HFFc6 (cell line): Measurements from ENCODE around the gene VGF. TPM values are rescaled to one million over a fixed set of nuclear protein-coding genes. Genes with fewer than 3 reads are reported as not detected.
A peak's percentile ranks its signal among the peaks of the same experiment; 100 is the strongest.

Experiments
- DNase-seq: peaks from one replicate; pipeline ENCODE4 v3.0.0-alpha.2; 2018
- H3K27ac Mint-ChIP-seq: 2 replicates; pipeline ENCODE4 v1.8.0; 2020; ENCODE audit warnings: mild to moderate bottlenecking, mixed read lengths
- H3K27me3 Mint-ChIP-seq: 2 replicates; pipeline ENCODE4 v1.8.0; 2021; ENCODE audit warnings: mild to moderate bottlenecking, moderate library complexity, mixed read lengths; ENCODE audit not compliant: insufficient read depth
- H3K36me3 Mint-ChIP-seq: 2 replicates; pipeline ENCODE4 v1.8.0; 2021; ENCODE audit warnings: low read depth, mixed read lengths
- H3K4me1 Mint-ChIP-seq: 2 replicates; pipeline ENCODE4 v1.8.0; 2020; ENCODE audit warnings: low read depth, mixed read lengths
- H3K4me3 Mint-ChIP-seq: 2 replicates; pipeline ENCODE4 v1.8.0; 2020; ENCODE audit warnings: mild to moderate bottlenecking, moderate library complexity, mixed read lengths
- H3K9me3 Mint-ChIP-seq: 2 replicates; pipeline ENCODE4 v1.8.0; 2020; ENCODE audit warnings: mild to moderate bottlenecking, mixed read lengths
- total RNA-seq, 6 experiments: library from RNA; stranded (reverse); fragmentation: NEBNext Ultra II Directional; extraction: Animal tissue kit (Norgen Biotek cat#: 25700); gene quantifications; 2 replicates in 1 of 6; 3 replicates in 5 of 6; pipeline ENCODE4 v1.2.3, GENCODE V29; 2021
- TF ChIP-seq, protein P1 (sequence below): fragments of 200-600 bp; sonication (generic); IDR thresholded peaks from 2 replicates; pipeline ENCODE4 v1.5.0; 2021; ENCODE audit warnings: antibody characterized with exemption, mild to moderate bottlenecking

VGF gene
- total RNA-seq, 6 experiments from 2014 or later: 0.19 to 0.78 (median 0.35) TPM

DNA sequence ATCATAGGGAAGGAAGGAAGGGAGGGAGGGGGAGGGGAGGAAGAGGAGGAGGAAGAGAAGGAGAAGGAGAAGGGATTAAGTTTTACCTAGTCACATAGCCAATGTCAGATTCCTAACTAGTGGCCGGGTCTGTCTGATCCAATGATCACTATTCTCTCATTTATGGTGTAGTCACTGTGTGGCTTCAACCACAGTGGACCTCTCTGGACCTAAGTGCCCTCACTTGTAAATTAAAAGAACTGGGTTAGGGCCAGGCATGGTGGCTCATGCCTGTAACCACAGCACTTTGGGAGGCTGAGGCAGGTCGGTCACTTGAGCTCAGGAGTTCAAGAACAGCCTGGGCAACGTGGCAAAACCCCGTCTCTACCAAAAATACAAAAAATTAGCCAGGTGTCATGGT, 45.1 kb downstream of the VGF start:
- TF ChIP-seq, protein P1, sequence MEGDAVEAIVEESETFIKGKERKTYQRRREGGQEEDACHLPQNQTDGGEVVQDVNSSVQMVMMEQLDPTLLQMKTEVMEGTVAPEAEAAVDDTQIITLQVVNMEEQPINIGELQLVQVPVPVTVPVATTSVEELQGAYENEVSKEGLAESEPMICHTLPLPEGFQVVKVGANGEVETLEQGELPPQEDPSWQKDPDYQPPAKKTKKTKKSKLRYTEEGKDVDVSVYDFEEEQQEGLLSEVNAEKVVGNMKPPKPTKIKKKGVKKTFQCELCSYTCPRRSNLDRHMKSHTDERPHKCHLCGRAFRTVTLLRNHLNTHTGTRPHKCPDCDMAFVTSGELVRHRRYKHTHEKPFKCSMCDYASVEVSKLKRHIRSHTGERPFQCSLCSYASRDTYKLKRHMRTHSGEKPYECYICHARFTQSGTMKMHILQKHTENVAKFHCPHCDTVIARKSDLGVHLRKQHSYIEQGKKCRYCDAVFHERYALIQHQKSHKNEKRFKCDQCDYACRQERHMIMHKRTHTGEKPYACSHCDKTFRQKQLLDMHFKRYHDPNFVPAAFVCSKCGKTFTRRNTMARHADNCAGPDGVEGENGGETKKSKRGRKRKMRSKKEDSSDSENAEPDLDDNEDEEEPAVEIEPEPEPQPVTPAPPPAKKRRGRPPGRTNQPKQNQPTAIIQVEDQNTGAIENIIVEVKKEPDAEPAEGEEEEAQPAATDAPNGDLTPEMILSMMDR: no peak
- no peak for DNase-seq
- Mint-ChIP-seq H3K27me3 (no peaks in the 10 kb centered on the region; the same call in 1 of the 2 replicates), H3K4me3 (peak overlapping the region; percentile 22; the same call in 1 of the 2 replicates), H3K4me1 (peaks cover 87% of the 10 kb centered on the region), H3K36me3 (no peaks in the 10 kb centered on the region), H3K27ac (peak overlapping the region; percentile 98), H3K9me3 (no peaks in the 10 kb centered on the region; the same call in 1 of the 2 replicates)

DNA sequence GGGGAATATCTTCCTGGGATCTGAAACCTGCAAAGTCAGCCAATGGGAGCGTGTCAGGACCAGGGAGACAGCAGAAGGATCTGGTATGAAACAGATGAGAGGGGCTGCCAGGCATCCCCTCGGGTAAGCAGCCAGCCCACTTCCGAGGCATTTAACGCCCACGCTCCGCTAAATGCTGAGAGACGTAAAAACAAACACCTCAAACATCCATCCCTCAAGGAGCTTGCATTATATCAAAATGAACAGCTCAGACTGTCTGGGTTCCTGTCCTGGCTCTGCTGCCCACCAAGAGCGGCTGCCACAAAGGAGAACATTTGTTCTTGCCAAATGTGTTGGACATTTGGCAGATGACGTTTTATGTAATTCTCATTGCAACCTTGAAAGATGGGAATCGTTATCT, 45.5 kb downstream of the VGF start:
- DNase-seq: no peak
- Mint-ChIP-seq H3K9me3 (no peaks in the 10 kb centered on the region; the same call in 1 of the 2 replicates), H3K4me1 (peaks cover 82% of the 10 kb centered on the region), H3K4me3 (no peak overlapping the region), H3K36me3 (no peaks in the 10 kb centered on the region), H3K27ac (peak overlapping the region; percentile 98), H3K27me3 (no peaks in the 10 kb centered on the region; the same call in 1 of the 2 replicates)
- TF ChIP-seq, protein P1: no peak

DNA sequence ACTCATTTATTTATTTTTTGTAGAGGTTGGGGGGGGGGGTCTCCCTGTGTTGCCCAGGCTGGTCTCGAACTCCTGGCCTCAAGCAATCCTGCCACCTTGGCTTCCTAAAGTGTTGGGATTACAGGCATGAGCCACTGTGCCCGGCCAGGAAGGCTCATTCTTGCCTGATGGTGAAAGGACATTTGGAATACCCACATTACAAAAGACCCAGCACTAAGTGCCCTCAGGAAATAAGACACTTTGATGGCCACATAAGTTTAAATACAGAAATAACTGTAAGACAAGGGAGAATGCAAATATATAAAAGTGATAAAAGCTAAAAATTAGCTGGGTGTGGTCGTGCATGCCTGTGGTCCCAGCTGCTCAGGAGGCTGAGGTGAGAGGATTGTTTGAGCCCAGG, 46.5 kb downstream of the VGF start:
- Mint-ChIP-seq H3K9me3 (no peaks in the 10 kb centered on the region; the same call in 1 of the 2 replicates), H3K27ac (peak overlapping the region; percentile 98), H3K4me3 (no peak overlapping the region), H3K36me3 (no peaks in the 10 kb centered on the region), H3K4me1 (peaks cover 85% of the 10 kb centered on the region), H3K27me3 (0 out of 2 replicates have a peak, but pooled peaks cover 1% of the 10 kb centered on the region)
- TF ChIP-seq, protein P1: no peak
- no peak for DNase-seq

DNA sequence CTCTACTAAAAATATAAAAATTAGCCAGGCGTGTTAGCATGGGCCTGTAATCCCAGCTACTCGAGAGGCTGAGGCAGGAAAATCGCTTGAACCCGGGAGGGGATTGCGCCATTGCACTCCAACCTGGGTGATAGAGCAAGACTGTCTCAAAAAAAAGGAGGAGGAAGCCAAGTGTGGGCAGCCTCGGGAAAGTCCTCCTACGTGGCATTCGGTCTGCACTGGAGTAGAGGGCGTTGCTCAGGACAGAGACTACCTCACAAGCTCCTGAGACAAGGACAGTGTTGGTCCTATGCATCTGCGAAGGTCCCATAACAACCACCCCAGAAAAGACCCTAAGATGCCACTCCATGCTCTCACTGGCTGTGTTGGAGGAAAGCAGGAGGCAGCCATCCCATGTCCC, 48.5 kb downstream of the VGF start:
- peak; percentile 31 for DNase-seq
- H3K4me3 Mint-ChIP-seq: peak overlapping the region; percentile 61
- no peaks in the 10 kb centered on the region; the same call in 1 of the 2 replicates for H3K9me3 Mint-ChIP-seq
- no peaks in the 10 kb centered on the region for H3K36me3 Mint-ChIP-seq
- peak overlapping the region; percentile 98 for H3K27ac Mint-ChIP-seq
- TF ChIP-seq, protein P1: no peak
- H3K4me1 Mint-ChIP-seq: peaks cover 82% of the 10 kb centered on the region
- 0 out of 2 replicates have a peak, but pooled peaks cover 1% of the 10 kb centered on the region for H3K27me3 Mint-ChIP-seq

DNA sequence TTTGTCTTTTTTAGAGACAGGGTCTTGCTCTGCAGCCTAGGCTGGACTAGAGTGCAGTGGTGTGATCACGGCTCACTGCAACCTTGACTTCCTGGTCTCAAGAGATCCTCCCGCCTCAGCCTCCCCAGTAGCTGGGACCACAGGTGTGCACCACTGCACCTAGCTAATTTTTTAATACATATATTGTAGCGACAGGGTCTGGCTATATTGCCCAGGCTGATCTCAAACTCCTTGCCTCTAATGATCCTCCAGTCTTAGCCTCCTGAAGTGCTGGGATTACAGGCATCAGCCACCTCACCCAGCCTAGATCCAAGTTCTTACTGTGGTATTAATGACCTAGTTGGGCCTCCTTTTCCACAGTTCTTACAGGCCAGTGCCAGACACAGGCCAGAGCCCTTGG, 50.2 kb downstream of the VGF start:
- peak overlapping the region; percentile 96 for H3K27ac Mint-ChIP-seq
- peaks cover 70% of the 10 kb centered on the region for H3K4me1 Mint-ChIP-seq
- H3K9me3 Mint-ChIP-seq: no peaks in the 10 kb centered on the region; the same call in 1 of the 2 replicates
- H3K36me3 Mint-ChIP-seq: no peaks in the 10 kb centered on the region
- H3K27me3 Mint-ChIP-seq: 0 out of 2 replicates have a peak, but pooled peaks cover 1% of the 10 kb centered on the region
- TF ChIP-seq, protein P1: no peak
- no peak for DNase-seq
- no peak overlapping the region for H3K4me3 Mint-ChIP-seq
